Stimulated activated CD4-positive, alpha-beta T cell treated with anti-CD3 and anti-CD28 coated beads, Interleukin-2, amount 100 ng/mL, for 4 hours (primary cell): ENCODE measurements around the gene IL16.
"Not testable (repeated sequence)": the region's sequence is repeated elsewhere in the genome, so short reads cannot be mapped to it uniquely, and the experiment has no call there.

Experiments used
- DNase-seq: peaks from one replicate; pipeline ENCODE4 v3.0.0-alpha.2; 2020; ENCODE audit warnings: low read depth

The IL16 gene

GRCh38 chr15:81338170-81339007 lies 141.7 kb downstream of the IL16 start:
- no peak for DNase-seq

- no peak for DNase-seq
Observed at GRCh38 chr15:81339321-81339720, 142.6 kb downstream of the IL16 start.

- DNase-seq, result no peak
Observed at GRCh38 chr15:81339851-81340250, 143.2 kb downstream of the IL16 start.

- DNase-seq, result no peak
Observed at GRCh38 chr15:81341351-81341750, 144.7 kb downstream of the IL16 start.

- no peak for DNase-seq
Observed at GRCh38 chr15:81343371-81343770, 146.7 kb downstream of the IL16 start.

GRCh38 chr15:81346611-81347010 lies 149.9 kb downstream of the IL16 start:
- no peak for DNase-seq

GRCh38 chr15:81347910-81348309 lies 151.2 kb downstream of the IL16 start:
- DNase-seq, result no peak

- not testable (repeated sequence) for DNase-seq
Observed at GRCh38 chr15:81348691-81349090, 152.0 kb downstream of the IL16 start.

- DNase-seq, result no peak
Observed at GRCh38 chr15:81349271-81349670, 152.6 kb downstream of the IL16 start.

- DNase-seq, result no peak
Observed at GRCh38 chr15:81351651-81352050, 155.0 kb downstream of the IL16 start.

- no peak for DNase-seq
Observed at GRCh38 chr15:81356252-81356651, 159.6 kb downstream of the IL16 start.

GRCh38 chr15:81357180-81357686 lies 160.6 kb downstream of the IL16 start:
- DNase-seq, result no peak

- DNase-seq, result no peak
Observed at GRCh38 chr15:81358248-81358647, 161.6 kb downstream of the IL16 start.

GRCh38 chr15:81360491-81360890 lies 163.8 kb downstream of the IL16 start:
- no peak for DNase-seq

- no peak for DNase-seq
Observed at GRCh38 chr15:81361891-81362290, 165.2 kb downstream of the IL16 start.

GRCh38 chr15:81362790-81363189 lies 166.1 kb downstream of the IL16 start:
- DNase-seq, result no peak

- no peak for DNase-seq
Observed at GRCh38 chr15:81363276-81363675, 166.6 kb downstream of the IL16 start.
